GM21576 (cell line): ENCODE results near the gene SERPINB10.
A peak's percentile ranks its signal among the peaks of the same experiment; 100 is the strongest.
"Not testable (repeated sequence)": the region's sequence is repeated elsewhere in the genome, so short reads cannot be mapped to it uniquely, and the experiment has no call there.

Source experiments
- ATAC-seq: cut with Tn5 transposase; IDR thresholded peaks from one replicate; pipeline ENCODE4 v1.9.1; 2021; ENCODE audit warnings: mild to moderate bottlenecking, moderate library complexity; ENCODE audit not compliant: unreplicated experiment

SERPINB10 gene

GRCh38 chr18:63940008-63940407 is 32.2 kb downstream of the SERPINB10 start:
- ATAC-seq = no peak

DNA sequence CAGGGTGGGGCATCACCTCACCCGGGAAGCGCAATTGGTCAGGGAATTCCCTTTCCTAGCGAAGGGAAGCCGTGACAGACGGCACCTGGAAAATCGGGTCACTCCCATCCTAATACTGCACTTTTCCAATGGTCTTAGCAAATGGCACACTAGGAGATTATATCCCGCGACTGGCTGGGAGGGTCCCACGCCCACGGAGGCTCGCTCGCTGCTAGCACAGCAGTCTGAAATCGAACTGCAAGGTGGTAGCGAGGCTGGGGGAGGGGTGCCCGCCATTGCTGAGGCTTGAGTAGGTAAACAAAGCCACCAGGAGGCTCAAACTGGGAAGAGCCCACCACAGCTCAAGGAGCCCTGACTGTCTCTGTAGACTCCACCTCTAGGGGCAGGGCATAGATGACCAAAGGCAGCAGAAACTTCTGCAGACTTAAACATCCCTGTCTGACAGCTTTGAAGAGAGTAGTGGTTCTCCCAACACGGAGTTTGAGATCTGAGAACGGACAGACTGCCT is 32.8 kb downstream of the SERPINB10 start:
- not testable (repeated sequence) for ATAC-seq

- no peak for ATAC-seq
Observed at GRCh38 chr18:63947051-63947790, 39.5 kb downstream of the SERPINB10 start.

GRCh38 chr18:63949068-63949737 is 41.4 kb downstream of the SERPINB10 start, which contains the start of gene HMSD:
HMSD (plus strand) TSS chr18:63949301; CDS start chr18:63953456, 4,155 bp downstream.
- ATAC-seq = peak; percentile 94

- ATAC-seq = peak; percentile 40
Observed at GRCh38 chr18:63951302-63951705, 43.5 kb downstream of the SERPINB10 start.

- no peak for ATAC-seq
Observed at GRCh38 chr18:63953811-63954210, 46.1 kb downstream of the SERPINB10 start.

DNA sequence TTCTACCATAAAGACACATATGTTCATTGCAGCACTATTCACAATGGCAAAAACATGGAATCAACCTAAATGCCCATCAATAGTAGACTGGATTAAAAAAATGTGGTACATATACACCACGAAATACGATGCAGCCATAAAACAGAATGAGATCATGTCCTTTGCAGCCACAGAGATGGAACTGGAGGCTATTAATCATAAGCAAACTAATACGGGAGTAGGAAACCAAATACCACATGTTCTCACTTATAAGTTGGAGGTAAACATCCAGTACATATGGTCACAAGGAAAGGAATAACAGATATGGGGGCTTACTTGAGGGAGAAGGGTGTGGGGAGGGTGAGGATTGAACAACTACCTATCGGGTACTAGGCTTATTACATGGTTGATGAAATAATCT is 49.0 kb downstream of the SERPINB10 start:
- ATAC-seq = no peak

DNA sequence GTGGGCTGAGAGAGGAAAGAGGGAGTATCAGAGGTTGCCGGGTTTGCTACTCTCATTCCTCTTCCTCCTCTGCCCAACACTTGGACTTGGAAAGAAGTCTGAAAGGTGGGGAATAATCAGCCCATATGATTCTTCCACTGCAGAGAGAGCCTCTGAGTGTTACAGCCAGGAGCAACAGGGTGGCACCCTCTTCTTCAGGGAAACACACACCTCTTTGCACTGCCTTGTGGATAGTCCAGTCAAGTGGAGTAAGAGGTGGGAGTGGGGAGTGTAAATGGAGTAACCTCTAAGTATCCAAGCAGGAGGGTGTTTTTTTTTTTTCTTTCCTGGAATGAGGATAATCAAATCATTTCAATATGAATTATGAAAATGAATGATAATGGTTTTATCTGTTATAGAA is 53.1 kb downstream of the SERPINB10 start:
- ATAC-seq = no peak

DNA sequence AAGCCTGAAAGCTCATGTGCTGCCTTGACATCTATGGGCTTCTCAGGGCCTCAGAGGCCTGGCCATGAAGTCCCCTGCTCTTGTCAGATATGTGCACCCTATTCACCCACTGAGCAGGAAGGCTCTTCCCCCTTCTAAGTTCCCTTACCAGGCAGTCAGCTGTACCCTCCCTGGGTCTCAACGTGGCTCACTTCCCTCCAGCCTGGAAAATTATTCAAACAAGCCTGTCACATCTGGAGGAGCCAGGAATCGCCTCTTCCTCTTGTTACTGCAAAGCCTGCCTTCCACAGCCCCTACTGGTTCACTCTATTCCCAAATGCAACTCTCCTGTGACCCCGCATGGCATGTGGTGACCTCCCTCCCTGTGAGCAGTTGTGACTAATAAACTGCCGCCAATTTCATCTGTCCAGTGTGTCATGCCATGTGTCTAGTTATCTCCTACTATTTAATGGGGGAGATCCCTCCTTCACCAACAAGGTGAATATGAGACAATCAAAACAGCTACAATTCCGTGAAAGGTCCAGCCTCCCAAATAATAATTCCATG is 53.8 kb downstream of the SERPINB10 start:
- ATAC-seq = no peak

DNA sequence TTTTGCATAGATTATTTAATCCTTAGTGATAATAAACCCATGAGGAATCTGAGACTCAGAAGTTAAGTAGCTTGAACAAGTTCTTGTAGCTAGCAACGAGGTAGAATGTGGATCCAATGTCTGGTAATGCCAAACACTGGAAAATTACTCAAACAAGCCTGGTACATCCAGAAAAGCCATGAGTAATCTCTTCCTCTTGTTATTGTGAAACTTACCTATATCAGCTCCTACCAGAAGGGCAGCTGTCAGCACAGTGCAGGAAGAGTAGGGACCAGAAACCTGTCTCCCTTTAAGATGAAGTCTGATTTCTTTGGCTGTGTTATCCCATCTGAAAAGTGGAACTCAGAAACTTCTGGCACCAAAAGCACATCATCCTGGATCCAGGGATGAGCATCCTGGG is 54.4 kb downstream of the SERPINB10 start:
- no peak for ATAC-seq

DNA sequence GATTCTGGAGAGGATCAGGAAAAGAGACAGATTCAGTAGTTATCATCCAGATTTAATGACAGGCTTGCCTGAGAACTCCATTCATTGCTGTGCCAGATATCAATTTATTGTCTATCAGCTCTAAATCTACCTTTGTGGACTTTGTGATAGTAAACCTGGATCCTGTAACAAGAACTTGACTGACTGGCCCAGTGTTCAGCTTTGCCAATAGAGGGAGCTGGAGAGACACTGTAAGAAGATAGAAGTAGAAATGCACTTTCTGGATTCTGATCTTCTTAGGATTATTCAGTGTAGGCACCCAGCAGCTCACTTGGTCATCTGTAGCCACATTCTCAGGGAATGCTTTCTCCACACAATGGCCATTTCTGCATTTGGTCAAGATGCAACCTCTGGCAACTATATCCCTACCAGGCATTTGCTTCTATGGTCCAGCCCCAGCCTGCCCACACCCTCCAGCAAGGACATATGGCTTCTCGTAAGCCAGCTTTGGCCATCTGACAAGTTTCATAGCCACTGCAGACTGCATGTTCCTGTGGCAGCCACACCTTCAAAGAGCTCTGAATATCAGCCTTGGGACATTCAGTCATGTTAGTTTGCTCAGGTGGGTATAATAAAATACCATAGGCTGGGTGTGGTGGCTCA is 56.0 kb downstream of the SERPINB10 start:
- peak; percentile 79 for ATAC-seq

- ATAC-seq = no peak
Observed at GRCh38 chr18:63964908-63965307, 57.1 kb downstream of the SERPINB10 start.

GRCh38 chr18:63965716-63966330 is 58.1 kb downstream of the SERPINB10 start:
- ATAC-seq = no peak

GRCh38 chr18:63969942-63970808 is 62.4 kb downstream of the SERPINB10 start, which contains the start of gene SERPINB8:
SERPINB8 (plus strand) TSS chr18:63970081; CDS start chr18:63978309, 8,228 bp downstream.
- peak; percentile 92 for ATAC-seq

GRCh38 chr18:63970809-63971205 is 63.0 kb downstream of the SERPINB10 start:
- no peak for ATAC-seq

DNA sequence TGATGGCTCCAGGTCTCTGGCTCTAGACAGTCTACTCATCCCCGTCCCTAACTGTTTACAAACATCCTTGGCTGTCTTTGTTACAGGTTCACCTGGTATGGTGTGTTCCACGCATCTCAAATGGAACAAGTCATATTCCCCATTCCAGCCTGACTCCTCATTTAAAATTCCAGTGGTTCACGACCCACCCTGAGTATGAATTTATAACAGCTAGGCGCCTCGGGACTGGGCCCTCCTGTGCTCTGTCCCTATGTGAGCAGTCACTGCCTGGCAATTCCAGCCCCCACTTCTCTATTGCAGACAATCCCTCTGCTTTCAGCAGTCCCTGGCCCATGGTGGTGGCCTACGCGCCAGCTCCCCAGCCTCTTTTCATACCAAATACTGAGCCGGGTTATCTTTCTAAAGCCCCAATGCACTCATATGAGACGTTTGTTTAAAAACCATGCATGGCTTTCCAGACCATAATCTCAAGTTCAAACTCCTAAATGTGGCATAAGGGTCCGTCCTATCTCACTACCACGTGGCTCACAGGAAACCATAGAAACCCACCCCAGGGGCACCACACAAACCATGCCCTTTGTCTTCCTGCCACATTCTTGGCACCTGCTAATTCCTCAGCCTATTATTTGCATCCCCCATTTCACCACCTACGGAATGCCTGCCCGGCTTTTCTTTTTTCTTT is 63.7 kb downstream of the SERPINB10 start:
- ATAC-seq = no peak

DNA sequence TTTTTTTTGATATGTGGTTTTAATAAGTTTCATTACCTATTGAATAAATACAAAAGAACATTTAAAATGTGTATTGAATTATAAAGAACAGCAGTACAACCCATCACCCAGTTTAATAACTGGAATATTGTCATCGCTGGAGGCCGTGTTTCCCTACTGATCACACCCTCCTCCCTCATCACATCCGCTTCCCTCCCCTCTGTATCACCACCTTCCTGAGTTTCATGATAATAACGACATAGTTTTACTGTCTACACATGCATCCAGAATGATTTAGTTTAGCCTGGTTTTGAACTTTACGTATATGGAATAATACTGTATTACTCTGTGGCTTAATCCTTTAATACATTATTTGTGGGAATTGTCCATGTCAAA is 64.2 kb downstream of the SERPINB10 start:
- no peak for ATAC-seq

DNA sequence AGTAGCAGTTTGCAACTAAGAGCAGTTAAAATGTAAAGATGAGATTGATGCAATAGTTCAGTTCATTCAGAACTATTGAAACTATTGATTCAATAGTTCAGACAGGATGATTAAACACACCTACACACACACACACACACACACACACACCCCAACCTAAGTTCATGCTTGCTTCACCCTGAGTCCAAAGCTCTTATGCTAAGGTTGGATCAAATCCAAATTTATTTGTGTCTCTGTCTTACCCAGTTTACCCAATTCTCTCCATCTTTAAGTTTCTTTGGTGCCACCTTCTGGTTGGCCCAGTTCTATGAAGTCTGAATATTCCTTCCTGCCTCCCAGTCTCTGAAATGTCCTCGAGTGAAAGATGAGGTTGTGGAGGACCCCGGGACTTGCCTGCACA is 67.2 kb downstream of the SERPINB10 start:
- ATAC-seq = peak; percentile 13

- ATAC-seq = peak; percentile 44
Observed at GRCh38 chr18:63975628-63976027, 67.9 kb downstream of the SERPINB10 start.
